ENCODE measurements around the gene PTPRA.

Gene PTPRA

GRCh38 chr20:2834401-2835110 is 38.7 kb upstream of the PTPRA start:
- TF ChIP-seq CTCF (IDR thresholded peaks at IDR 0.05; ENCODE audit: low read depth, low read length) = no peak
- in situ Hi-C loops (cut with HindIII; ENCODE audit: low sequenced_read_pairs) = no loop called here
- no peak overlapping the region for H3K4me3 ChIP-seq (ENCODE audit: low read depth, low read length)

GRCh38 chr20:2835331-2835796 is 37.9 kb upstream of the PTPRA start:
- in situ Hi-C loops (cut with HindIII; ENCODE audit: low sequenced_read_pairs) = no loop called here
- TF ChIP-seq CTCF (IDR thresholded peaks at IDR 0.05; ENCODE audit: low read depth, low read length) = no peak
- DNase-seq (ENCODE audit: low read depth, low spot score) = no peak
- no peak overlapping the region for H3K4me3 ChIP-seq (ENCODE audit: low read depth, low read length)

More at GRCh38 chr20:2834401-2835110, 38.7 kb upstream of the PTPRA start:
- no peak for DNase-seq (ENCODE audit: low read depth, low spot score)

- DNase-seq (ENCODE audit: low read depth, low spot score) = no peak
- H3K4me3 ChIP-seq (ENCODE audit: low read depth, low read length) = no peak overlapping the region
- in situ Hi-C loops (cut with HindIII; ENCODE audit: low sequenced_read_pairs) = no loop called here
- TF ChIP-seq CTCF (IDR thresholded peaks at IDR 0.05; ENCODE audit: low read depth, low read length) = no peak
These were observed 37.2 kb upstream of the PTPRA start for GRCh38 chr20:2836035-2836434.

- H3K4me3 ChIP-seq (ENCODE audit: low read depth, low read length) = no peak overlapping the region
- DNase-seq (ENCODE audit: low read depth, low spot score) = no peak
- no peak for TF ChIP-seq CTCF (IDR thresholded peaks at IDR 0.05; ENCODE audit: low read depth, low read length)
- in situ Hi-C loops (cut with HindIII; ENCODE audit: low sequenced_read_pairs) = no loop called here
These were observed 35.9 kb upstream of the PTPRA start for GRCh38 chr20:2837221-2837960.

GRCh38 chr20:2838170-2838797 is 35.0 kb upstream of the PTPRA start:
- no peak overlapping the region for H3K4me3 ChIP-seq (ENCODE audit: low read depth, low read length)
- DNase-seq (ENCODE audit: low read depth, low spot score) = no peak
- TF ChIP-seq CTCF (IDR thresholded peaks at IDR 0.05; ENCODE audit: low read depth, low read length) = no peak
- in situ Hi-C loops (cut with HindIII; ENCODE audit: low sequenced_read_pairs) = no loop called here

GRCh38 chr20:2838847-2839671 is 34.2 kb upstream of the PTPRA start:
- DNase-seq (ENCODE audit: low read depth, low spot score) = no peak
- in situ Hi-C loops (cut with HindIII; ENCODE audit: low sequenced_read_pairs) = no loop called here
- TF ChIP-seq CTCF (IDR thresholded peaks at IDR 0.05; ENCODE audit: low read depth, low read length) = no peak
- H3K4me3 ChIP-seq (ENCODE audit: low read depth, low read length) = no peak overlapping the region

Data from astrocyte of the spinal cord (primary cell).